IMR-90 (cell line): ENCODE data around the gene PHF21A. TPM values are rescaled to one million over a fixed set of nuclear protein-coding genes. Genes with fewer than 3 reads are reported as not detected.
"Not testable (repeated sequence)": the region's sequence is repeated elsewhere in the genome, so short reads cannot be mapped to it uniquely, and the experiment has no call there.

ENCODE experiments used
- ATAC-seq: fragments of 200-7000 bp; cut with Tn5 transposase; 2 replicates; pipeline ENCODE4 v1.9.1; 2020; ENCODE audit warnings: low read depth, mild to moderate bottlenecking, moderate library complexity
- BruUV-seq: library from RNA; stranded (reverse); fragments of 400-500 nt; replicated peaks from 2 replicates; lab custom pipeline; 2021; lab: Mats Ljungman, UMichigan
- CTCF ChIA-PET: fragments of 300-600 bp; formaldehyde crosslinking; extraction: SDS; loops from one replicate; lab custom pipeline; 2021; ENCODE audit warnings: antibody characterized with exemption; lab: Yijun Ruan, JAX
- POLR2A ChIA-PET: fragments of 300-600 bp; sonication (Branson Sonifier 250); formaldehyde crosslinking; loops from one replicate; lab custom pipeline; 2022; ENCODE audit warnings: antibody characterized with exemption; ENCODE audit not compliant: unreplicated experiment; lab: Charles Lee
- DNase-seq: peaks from one replicate; pipeline ENCODE4 v3.0.0; 2013
- H2AFZ ChIP-seq: replicated peaks from 2 replicates; pipeline ENCODE3; 2013; ENCODE audit warnings: low read length, mild to moderate bottlenecking; ENCODE audit not compliant: poor library complexity
- H2AK5ac ChIP-seq: 2 replicates; pipeline ENCODE4 v1.6.1; 2013; ENCODE audit warnings: low read depth, low read length, inconsistent platforms
- H2AK9ac ChIP-seq: replicated peaks from 2 replicates; pipeline ENCODE3; 2013; ENCODE audit warnings: mild to moderate bottlenecking, low read depth, low read length, moderate library complexity; ENCODE audit not compliant: poor library complexity
- H2BK120ac ChIP-seq: 2 replicates; pipeline ENCODE4 v1.6.1; 2013; ENCODE audit warnings: low read depth, low read length, inconsistent platforms
- H2BK15ac ChIP-seq: 3 replicates; pipeline ENCODE4 v1.6.1; 2013; ENCODE audit warnings: low read depth, low read length, inconsistent platforms
- H2BK20ac ChIP-seq: 2 replicates; pipeline ENCODE4 v1.6.1; 2013; ENCODE audit warnings: low read depth, mild to moderate bottlenecking, inconsistent platforms, low read length, moderate library complexity
- H2BK5ac ChIP-seq: 2 replicates; pipeline ENCODE4 v1.6.1; 2013; ENCODE audit warnings: mild to moderate bottlenecking, low read depth, low read length, inconsistent platforms; ENCODE audit not compliant: poor library complexity, severe bottlenecking
- H3K14ac ChIP-seq: replicated peaks from 2 replicates; pipeline ENCODE4 v1.6.1; 2013; ENCODE audit warnings: low read depth, low read length, inconsistent platforms
- H3K18ac ChIP-seq: 2 replicates; pipeline ENCODE4 v1.6.1; 2013; ENCODE audit warnings: low read depth, low read length, control low read depth
- H3K23ac ChIP-seq: 2 replicates; pipeline ENCODE4 v1.6.1; 2013; ENCODE audit warnings: low read depth, low read length, inconsistent platforms
- H3K27ac ChIP-seq: 2 replicates; pipeline ENCODE4 v1.5.1; 2013; ENCODE audit warnings: mild to moderate bottlenecking, control low read depth, low read length; ENCODE audit not compliant: insufficient read depth
- H3K27me3 ChIP-seq: 2 replicates; pipeline ENCODE4 v1.6.1; 2013; ENCODE audit warnings: low read length; ENCODE audit not compliant: control insufficient read depth, insufficient read depth
- H3K36me3 ChIP-seq: 2 replicates; pipeline ENCODE4 v1.6.1; 2013; ENCODE audit warnings: low read length, mixed read lengths; ENCODE audit not compliant: control insufficient read depth, insufficient read depth
- H3K4ac ChIP-seq: 2 replicates; pipeline ENCODE4 v1.6.1; 2013; ENCODE audit warnings: low read depth, low read length, inconsistent platforms
- H3K4me1 ChIP-seq: 2 replicates; pipeline ENCODE4 v1.6.1; 2013; ENCODE audit warnings: low read length, mixed read lengths; ENCODE audit not compliant: control insufficient read depth, insufficient read depth
- H3K4me2 ChIP-seq: 2 replicates; pipeline ENCODE4 v1.6.1; 2013; ENCODE audit warnings: low read depth, mild to moderate bottlenecking, control low read depth, low read length, moderate library complexity
- H3K4me3 ChIP-seq: 2 replicates; pipeline ENCODE4 v1.5.1; 2013; ENCODE audit warnings: low read depth, mild to moderate bottlenecking, control low read depth, low read length, moderate library complexity; ENCODE audit not compliant: insufficient read depth
- H3K56ac ChIP-seq: 2 replicates; pipeline ENCODE4 v1.6.1; 2013; ENCODE audit warnings: low read length, inconsistent platforms; ENCODE audit not compliant: insufficient read depth; ENCODE audit errors: extremely low read depth
- H3K79me1 ChIP-seq, 2 experiments: 2 replicates each; pipeline ENCODE4 v1.6.1; 2013; ENCODE audit warnings: low read length in 2 of 2, inconsistent platforms in 1 of 2, low read depth in 1 of 2
- H3K9ac ChIP-seq: 2 replicates; pipeline ENCODE4 v1.6.1; 2013; ENCODE audit warnings: low read depth, low read length, control low read depth
- H3K9me1 ChIP-seq: 2 replicates; pipeline ENCODE4 v1.6.1; 2013; ENCODE audit warnings: low read length, inconsistent platforms; ENCODE audit not compliant: insufficient read depth
- H3K9me3 ChIP-seq: 2 replicates; pipeline ENCODE4 v1.6.1; 2013; ENCODE audit warnings: low read length; ENCODE audit not compliant: control insufficient read depth, insufficient read depth
- H4K20me1 ChIP-seq: 2 replicates; pipeline ENCODE4 v1.6.1; 2013; ENCODE audit warnings: low read length, inconsistent platforms; ENCODE audit not compliant: insufficient read depth
- H4K5ac ChIP-seq: 2 replicates; pipeline ENCODE4 v1.6.1; 2013; ENCODE audit warnings: mild to moderate bottlenecking, low read depth, low read length, control low read depth
- H4K8ac ChIP-seq, 2 experiments: 2 replicates each; pipeline ENCODE4 v1.6.1; 2013; ENCODE audit warnings: low read depth in 2 of 2, low read length in 2 of 2, control low read depth in 1 of 2, inconsistent platforms in 1 of 2
- H4K91ac ChIP-seq: 2 replicates; pipeline ENCODE4 v1.6.1; 2013; ENCODE audit warnings: low read depth, low read length, inconsistent platforms; ENCODE audit not compliant: insufficient read depth
- CEBPB ChIP-seq: IDR thresholded peaks from 2 replicates; pipeline ENCODE4 v1.6.1; 2012; ENCODE audit warnings: low read depth, low read length, improper control_type of control experiment
- FOS ChIP-seq: fragments of 150-350 bp; IDR thresholded peaks from 2 replicates; pipeline ENCODE4 v1.6.1; 2016; ENCODE audit warnings: low read depth, low read length
- MAFK ChIP-seq: IDR thresholded peaks from 2 replicates; pipeline ENCODE4 v1.6.1; 2012; ENCODE audit warnings: low read depth, low read length, improper control_type of control experiment
- MAZ ChIP-seq: IDR thresholded peaks from 2 replicates; pipeline ENCODE4 v1.6.1; 2012; ENCODE audit warnings: low read depth, mild to moderate bottlenecking, low read length, improper control_type of control experiment, moderate library complexity, borderline replicate concordance
- MXI1 ChIP-seq: IDR thresholded peaks from 2 replicates; pipeline ENCODE4 v1.6.1; 2012; ENCODE audit warnings: low read depth, mild to moderate bottlenecking, low read length, moderate library complexity, borderline replicate concordance
- RFX5 ChIP-seq: IDR thresholded peaks from 2 replicates; pipeline ENCODE4 v1.8.0; 2012; ENCODE audit warnings: low read depth, mild to moderate bottlenecking, low read length, moderate library complexity
- WGBS, 2 experiments: methylation state at CpG; one replicate each; pipeline versions ENCODE4 v1.1.5 to v1.1.7; 2013; ENCODE audit warnings: missing lambda C conversion rate in 2 of 2; ENCODE audit not compliant: insufficient read length in 1 of 2; ENCODE audit errors: extremely low coverage in 2 of 2; 5-methylcytosine and 5-hydroxymethylcytosine counted together
- dilution Hi-C: fragments of 300-500 bp; cut with HindIII; formaldehyde crosslinking; loops from one replicate; pipeline ENCODE4 v1.14.3; 2018; ENCODE audit warnings: low sequenced_read_pairs; ENCODE audit not compliant: unreplicated experiment
- in situ Hi-C: fragments of 300-500 bp; cut with MboI; formaldehyde crosslinking; loops from 3 replicates; pipeline ENCODE4 v1.14.3; 2019; ENCODE audit warnings: low sequenced_read_pairs, inconsistent platforms, mixed read lengths
- intact Hi-C: fragments of 100-400 bp; cut with micrococcal nuclease; formaldehyde crosslinking; loops from 2 replicates; pipeline ENCODE4 v1.10.0; 2022
- polyA plus RNA-seq, 3 experiments: library from polyadenylated mRNA; depleted of rRNA; stranded (reverse); fragments of >200 nt; gene quantifications; 2 replicates each; pipeline ENCODE4 v1.2.3, GENCODE V29; 2012; ENCODE audit warnings: low replicate concordance in 1 of 3
- total RNA-seq: library from RNA; depleted of rRNA; stranded (reverse); fragments of >200 nt; gene quantifications from 2 replicates; pipeline ENCODE4 v1.2.3, GENCODE V29; 2012

The PHF21A gene
- total and polyA plus RNA-seq, 2 of the 4 experiments (the other 2 are of a cell fraction), result 9.0 to 20.6 TPM

- no peak overlapping the region for H3K14ac ChIP-seq
- H4K8ac ChIP-seq, result no peak overlapping the region
- no peak overlapping the region for H3K4me3 ChIP-seq
- no peak overlapping the region for H4K5ac ChIP-seq
- peak overlapping the region; percentile 25; the same call in 1 of the 2 replicates for H3K4me2 ChIP-seq
- no peak overlapping the region for H2BK120ac ChIP-seq
- no peaks in the 10 kb centered on the region for H3K27me3 ChIP-seq
- TF ChIP-seq RFX5 (no peak), MAZ (peak; percentile 46; the same call in 1 of the 2 replicates), MAFK (no peak), CEBPB (no peak), MXI1 (no peak), FOS (0 out of 2 replicates have a peak, but pooled peaks have one; percentile 28)
- H2AFZ ChIP-seq, result peak overlapping the region; percentile 12
- peaks cover 13 to 35% of the 10 kb centered on the region in 2 experiments for H3K79me1 ChIP-seq
- DNase-seq (peak; percentile 88), ATAC-seq (peak; percentile 80)
- no peak overlapping the region for H2AK9ac ChIP-seq
- H4K91ac ChIP-seq, result peak overlapping the region; percentile 58; the same call in 1 of the 2 replicates
- CTCF ChIA-PET, result interaction anchor here (0.7 to 1.6 kb wide), 3 partner anchors 20 to 52 kb away, joined by 3 to 7 read pairs (median 3); no protein-coding TSS in a partner anchor
- no peak overlapping the region for H2BK15ac ChIP-seq
- H3K23ac ChIP-seq, result no peak overlapping the region
- dilution Hi-C loops, result no loop called here
- H2BK20ac ChIP-seq, result no peak overlapping the region
- BruUV-seq, result no TSS peak
- POLR2A ChIA-PET, result no interaction called here
- H3K56ac ChIP-seq, result no peak overlapping the region
- no peak overlapping the region for H3K27ac ChIP-seq
- intact Hi-C loops, result no loop called here
- no peak overlapping the region for H2BK5ac ChIP-seq
- peaks cover 7% of the 10 kb centered on the region for H3K4me1 ChIP-seq
- no peak overlapping the region for H3K9ac ChIP-seq
- peaks cover 12% of the 10 kb centered on the region; the same call in 1 of the 2 replicates for H4K20me1 ChIP-seq
- WGBS, 2 experiments, result no CpG with 5 or more reads among the region's 8 CpGs
- H3K36me3 ChIP-seq, result peaks cover 9% of the 10 kb centered on the region
- H3K18ac ChIP-seq, result no peak overlapping the region
- H3K4ac ChIP-seq, result no peak overlapping the region
- H2AK5ac ChIP-seq, result no peak overlapping the region
- in situ Hi-C loops, result no loop called here
- H3K9me1 ChIP-seq, result 0 out of 2 replicates have a peak, but pooled peaks cover 5% of the 10 kb centered on the region
- H3K9me3 ChIP-seq, result no peaks in the 10 kb centered on the region
Measured at GRCh38 chr11:45982656-45983470, 138.4 kb downstream of the PHF21A start.

GRCh38 chr11:45981826-45982225 is 139.4 kb downstream of the PHF21A start:
- H2BK20ac ChIP-seq, ATAC-seq, BruUV-seq, H2AK5ac ChIP-seq, H3K14ac ChIP-seq, H4K91ac ChIP-seq, H2BK120ac ChIP-seq, H3K9me1 ChIP-seq, H4K5ac ChIP-seq, H3K18ac ChIP-seq, H2AFZ ChIP-seq, H3K4me2 ChIP-seq, H2AK9ac ChIP-seq, H3K56ac ChIP-seq, H2BK15ac ChIP-seq, H3K27ac ChIP-seq, H2BK5ac ChIP-seq, H3K4me1 ChIP-seq, dilution Hi-C loops, H4K8ac ChIP-seq, POLR2A ChIA-PET, H3K23ac ChIP-seq, DNase-seq, H3K4me3 ChIP-seq, H3K9ac ChIP-seq, H3K27me3 ChIP-seq, in situ Hi-C loops, H3K9me3 ChIP-seq, H3K4ac ChIP-seq, intact Hi-C loops: not testable (repeated sequence)
- CTCF ChIA-PET, result interaction anchor here (1.0 kb wide), 1 partner anchor 21 kb away, joined by 3 read pairs; no protein-coding TSS in a partner anchor
- peaks cover 11% of the 10 kb centered on the region for H3K36me3 ChIP-seq
- WGBS, 2 experiments, result 100% methylated on average over 1 of the region's 5 CpGs; no CpG with 5 or more reads in 1 of the 2 experiments
- H4K20me1 ChIP-seq, result peaks cover 12% of the 10 kb centered on the region; the same call in 1 of the 2 replicates
- peaks cover 13 to 28% of the 10 kb centered on the region in 2 experiments for H3K79me1 ChIP-seq
